Fibroblast of mammary gland (primary cell): ENCODE data around the gene LGALS13.
A peak's percentile ranks its signal among the peaks of the same experiment; 100 is the strongest.

Experiments used
- DNase-seq: peaks from one replicate; pipeline ENCODE4 v3.0.0-alpha.2; 2010; ENCODE audit warnings: low read depth
- H3K4me3 ChIP-seq: 2 replicates; pipeline ENCODE4 v1.5.1; 2011; ENCODE audit warnings: low read depth, mild to moderate bottlenecking, low read length, moderate library complexity; ENCODE audit not compliant: control insufficient read depth
- TF ChIP-seq, protein P1 (sequence below): conservative IDR thresholded peaks from 2 replicates; pipeline ENCODE4 v1.5.1; 2011; ENCODE audit warnings: low read depth, low read length, inconsistent platforms; ENCODE audit not compliant: control insufficient read depth, insufficient read depth

Gene LGALS13

DNA sequence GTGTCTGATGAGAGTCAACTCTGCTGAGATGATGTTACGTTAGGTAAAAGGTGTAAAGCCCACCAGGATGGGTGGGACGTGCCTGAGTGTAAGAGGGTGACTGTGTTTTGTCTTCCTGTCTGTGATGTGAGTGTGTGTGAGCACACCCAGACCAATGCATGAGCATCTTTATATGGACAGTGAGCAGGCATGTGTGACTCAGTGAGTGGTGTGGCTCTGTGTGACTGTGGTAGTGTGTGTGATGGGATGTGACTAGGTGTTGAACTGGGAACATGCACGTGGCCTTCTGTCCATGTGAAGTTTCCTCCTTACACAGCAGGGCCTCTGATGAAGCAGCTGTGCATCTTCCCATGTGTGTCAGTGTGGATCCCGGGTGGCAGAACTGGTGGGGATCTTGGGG is 35.6 kb downstream of the LGALS13 start:
- TF ChIP-seq, protein P1, sequence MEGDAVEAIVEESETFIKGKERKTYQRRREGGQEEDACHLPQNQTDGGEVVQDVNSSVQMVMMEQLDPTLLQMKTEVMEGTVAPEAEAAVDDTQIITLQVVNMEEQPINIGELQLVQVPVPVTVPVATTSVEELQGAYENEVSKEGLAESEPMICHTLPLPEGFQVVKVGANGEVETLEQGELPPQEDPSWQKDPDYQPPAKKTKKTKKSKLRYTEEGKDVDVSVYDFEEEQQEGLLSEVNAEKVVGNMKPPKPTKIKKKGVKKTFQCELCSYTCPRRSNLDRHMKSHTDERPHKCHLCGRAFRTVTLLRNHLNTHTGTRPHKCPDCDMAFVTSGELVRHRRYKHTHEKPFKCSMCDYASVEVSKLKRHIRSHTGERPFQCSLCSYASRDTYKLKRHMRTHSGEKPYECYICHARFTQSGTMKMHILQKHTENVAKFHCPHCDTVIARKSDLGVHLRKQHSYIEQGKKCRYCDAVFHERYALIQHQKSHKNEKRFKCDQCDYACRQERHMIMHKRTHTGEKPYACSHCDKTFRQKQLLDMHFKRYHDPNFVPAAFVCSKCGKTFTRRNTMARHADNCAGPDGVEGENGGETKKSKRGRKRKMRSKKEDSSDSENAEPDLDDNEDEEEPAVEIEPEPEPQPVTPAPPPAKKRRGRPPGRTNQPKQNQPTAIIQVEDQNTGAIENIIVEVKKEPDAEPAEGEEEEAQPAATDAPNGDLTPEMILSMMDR = no peak

DNA sequence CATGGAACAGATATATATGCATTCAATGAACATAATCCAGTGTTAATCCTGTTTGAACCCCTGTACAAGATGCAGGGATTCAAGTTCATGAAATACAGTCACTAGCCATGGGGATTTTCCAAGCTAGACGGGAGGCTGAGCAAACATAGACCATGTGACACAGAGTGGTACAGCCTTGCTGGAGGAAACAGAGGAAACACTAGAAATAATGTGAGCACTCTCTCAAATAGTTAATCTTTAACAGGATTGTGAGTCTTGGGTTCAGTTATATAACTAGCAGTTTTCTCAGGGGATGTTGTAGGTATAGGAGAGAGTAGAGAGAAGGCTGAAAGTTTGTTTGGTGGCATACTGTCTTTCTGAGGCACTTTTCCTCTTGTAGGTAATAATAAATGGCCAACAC is 39.4 kb downstream of the LGALS13 start:
- DNase-seq = no peak
- H3K4me3 ChIP-seq = no peak overlapping the region
- TF ChIP-seq, protein P1 = no peak

More for the DNA sequence above, 35.6 kb downstream of the LGALS13 start:
- H3K4me3 ChIP-seq = no peak overlapping the region
- no peak for DNase-seq

DNA sequence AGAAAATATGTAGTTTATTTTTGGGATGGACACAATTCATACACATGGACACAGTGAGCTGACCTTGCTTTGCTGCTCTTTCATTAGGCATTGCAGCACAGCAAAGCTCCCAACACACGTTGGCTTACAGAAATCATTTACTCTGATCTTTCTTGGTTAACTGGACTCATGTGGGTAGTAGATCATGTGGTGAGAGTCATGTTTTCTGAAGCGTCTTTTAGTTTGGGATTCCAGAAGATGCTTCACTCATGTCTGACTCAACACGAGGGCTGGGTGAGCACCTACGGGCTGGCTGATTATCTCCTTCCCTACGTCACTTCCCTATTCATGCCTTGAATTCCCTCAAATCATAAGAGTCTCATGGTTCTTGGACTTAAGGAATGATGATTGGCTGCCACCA is 41.3 kb downstream of the LGALS13 start:
- H3K4me3 ChIP-seq = no peak overlapping the region
- no peak for DNase-seq
- TF ChIP-seq, protein P1 = no peak

DNA sequence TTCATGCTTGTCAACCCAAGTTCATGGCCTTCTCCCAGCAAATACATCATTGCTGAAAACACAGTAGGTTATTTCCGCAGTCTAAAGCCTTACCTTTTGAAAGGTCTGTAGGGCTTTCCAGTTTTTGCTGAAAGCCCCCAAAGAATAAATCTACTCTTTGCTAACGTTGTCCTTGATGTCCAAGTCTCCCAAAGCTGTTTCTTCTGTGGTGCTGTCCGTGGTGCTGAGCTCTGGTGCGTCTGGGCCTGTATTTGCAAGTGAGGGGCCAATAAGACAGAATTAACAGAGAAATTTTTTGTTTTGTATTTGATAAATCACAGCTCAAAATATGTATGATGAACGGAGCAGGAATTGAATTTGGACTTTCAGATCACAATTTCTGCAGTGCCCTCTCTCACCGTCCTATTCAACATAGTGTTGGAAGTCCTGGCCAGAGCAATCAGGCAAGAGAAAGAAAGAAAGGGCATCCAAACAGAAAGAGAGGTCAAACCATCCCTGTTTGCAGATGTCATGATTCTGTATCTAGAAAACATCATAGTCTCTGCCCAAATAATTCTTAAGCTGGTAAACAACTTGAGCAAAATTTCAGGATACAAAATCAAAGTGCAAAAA is 43.6 kb downstream of the LGALS13 start:
- peak; percentile 16 for DNase-seq

DNA sequence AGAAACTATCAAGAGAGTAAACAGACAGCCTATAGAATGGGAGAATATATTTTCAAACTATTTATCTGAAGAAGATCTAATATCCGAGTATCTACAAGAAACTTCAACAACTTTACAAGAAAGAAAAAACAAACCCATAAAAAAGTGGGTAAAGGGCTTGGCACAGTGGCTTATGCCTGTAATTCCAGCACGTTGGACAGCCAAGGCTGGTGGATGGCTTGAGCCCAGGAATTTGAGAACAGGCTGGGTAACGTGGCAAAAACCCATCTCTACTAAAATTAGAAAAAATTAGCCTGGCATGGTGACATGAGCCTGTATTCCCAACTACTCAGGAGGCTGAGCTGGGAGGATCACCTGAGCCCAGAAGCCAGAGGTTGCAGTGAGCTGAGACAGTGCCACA is 45.6 kb downstream of the LGALS13 start:
- TF ChIP-seq, protein P1 = no peak
- no peak overlapping the region for H3K4me3 ChIP-seq
- no peak for DNase-seq

More for the DNA sequence above, 43.6 kb downstream of the LGALS13 start:
- no peak overlapping the region for H3K4me3 ChIP-seq
- TF ChIP-seq, protein P1 = no peak

DNA sequence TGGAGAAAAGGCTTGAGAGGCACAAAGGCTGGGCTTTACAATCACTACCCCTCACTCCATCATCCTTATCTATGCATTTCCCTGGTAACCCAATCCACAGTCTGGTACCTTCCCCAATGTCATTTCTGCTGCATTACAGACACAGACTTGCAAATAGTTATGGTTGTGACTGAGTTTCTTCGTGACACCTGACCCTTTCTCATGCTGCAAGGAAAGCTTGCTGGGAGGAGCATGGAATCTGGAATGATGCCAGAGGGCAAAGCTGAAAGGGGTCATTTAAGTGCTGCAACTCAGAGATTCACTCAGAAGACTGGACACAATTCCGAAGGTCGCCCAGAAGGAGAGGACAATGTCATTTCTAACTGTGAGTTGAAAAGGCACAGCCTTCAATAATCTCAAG is 53.3 kb downstream of the LGALS13 start, which contains the start of gene LGALS16:
LGALS16 (plus strand) TSS at position 301 of the 400 bp plus-strand sequence; CDS start at position 350, 49 bp downstream.
- TF ChIP-seq, protein P1 = no peak
- no peak within 1 kb of the TSS for H3K4me3 ChIP-seq
- DNase-seq = no peak
